NT2/D1 (cell line): ENCODE results near the gene GTF2A2.
"Not testable (repeated sequence)": the region's sequence is repeated elsewhere in the genome, so short reads cannot be mapped to it uniquely, and the experiment has no call there.

Source experiments
- DNase-seq: peaks from one replicate; pipeline ENCODE4 v3.0.0-alpha.2; 2011; ENCODE audit warnings: low read depth, low spot score
- H3K27me3 ChIP-seq: 2 replicates; pipeline ENCODE4 v1.6.0; 2011; ENCODE audit warnings: mild to moderate bottlenecking; ENCODE audit not compliant: insufficient read length, insufficient read depth
- H3K36me3 ChIP-seq: 2 replicates; pipeline ENCODE4 v1.6.1; 2011; ENCODE audit warnings: mild to moderate bottlenecking, low read length, mixed read lengths; ENCODE audit not compliant: insufficient read depth, insufficient read length
- H3K4me1 ChIP-seq: 2 replicates; pipeline ENCODE4 v1.5.1; 2011; ENCODE audit not compliant: insufficient read depth, insufficient read length
- H3K4me3 ChIP-seq: 2 replicates; pipeline ENCODE4 v1.5.1; 2011; ENCODE audit warnings: low read depth; ENCODE audit not compliant: insufficient read length
- H3K9ac ChIP-seq: 2 replicates; pipeline ENCODE4 v1.6.0; 2011; ENCODE audit warnings: low read depth; ENCODE audit not compliant: insufficient read length
- H3K9me3 ChIP-seq: 2 replicates; pipeline ENCODE4 v1.5.1; 2011; ENCODE audit warnings: mild to moderate bottlenecking, low read length; ENCODE audit not compliant: insufficient read depth
- SUZ12 ChIP-seq: IDR thresholded peaks from 2 replicates; pipeline ENCODE4 v1.6.1; 2011; ENCODE audit not compliant: insufficient read length, insufficient read depth; ENCODE audit errors: extremely low read depth
- YY1 ChIP-seq: IDR thresholded peaks from 2 replicates; pipeline ENCODE4 v1.6.1; 2011; ENCODE audit not compliant: insufficient read length, insufficient read depth
- ZNF274 ChIP-seq: IDR thresholded peaks from 2 replicates; pipeline ENCODE4 v1.6.1; 2011; ENCODE audit warnings: mild to moderate bottlenecking, low read depth, low read length

GTF2A2 gene

DNA sequence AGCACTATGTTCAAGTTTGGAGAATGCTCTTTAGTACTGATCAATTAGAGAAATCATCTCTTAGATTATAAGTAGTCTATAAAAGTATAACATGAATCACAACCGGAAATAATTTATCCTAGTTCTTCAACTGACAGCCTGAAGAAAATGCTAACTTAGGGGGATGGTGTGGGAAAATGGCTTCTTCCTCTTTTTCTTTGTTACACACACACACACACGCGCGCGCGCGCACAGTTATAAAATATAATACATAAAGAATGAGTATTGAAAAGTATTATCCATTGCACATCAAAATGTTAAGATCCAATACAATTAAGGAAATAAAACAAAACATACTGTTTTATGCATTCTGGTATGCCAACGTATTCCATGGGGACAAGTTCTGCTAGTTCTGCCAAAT, 11.2 kb upstream of the GTF2A2 start:
- H3K36me3 ChIP-seq = peaks cover 73% of the 10 kb centered on the region
- no peak overlapping the region for H3K4me3 ChIP-seq
- H3K9me3 ChIP-seq = no peaks in the 10 kb centered on the region
- TF ChIP-seq SUZ12 (no peak), ZNF274 (no peak), YY1 (no peak)
- H3K4me1 ChIP-seq = no peaks in the 10 kb centered on the region
- H3K27me3 ChIP-seq = no peaks in the 10 kb centered on the region
- no peak overlapping the region for H3K9ac ChIP-seq
- DNase-seq = no peak

- Histone ChIP-seq H3K36me3 (peaks cover 46% of the 10 kb centered on the region), H3K9ac (no peak overlapping the region), H3K9me3 (no peaks in the 10 kb centered on the region), H3K4me3 (no peak overlapping the region), H3K4me1 (no peaks in the 10 kb centered on the region), H3K27me3 (no peaks in the 10 kb centered on the region)
- DNase-seq = no peak
- TF ChIP-seq ZNF274 = no peak
- no peak for TF ChIP-seq SUZ12
- TF ChIP-seq YY1 = no peak
Observed at GRCh38 chr15:59662260-59662659, 4.9 kb upstream of the GTF2A2 start.

- DNase-seq = no peak
- TF ChIP-seq SUZ12 (no peak), ZNF274 (no peak), YY1 (no peak)
- peaks cover 44% of the 10 kb centered on the region for H3K36me3 ChIP-seq
Observed at GRCh38 chr15:59659366-59659765, 2.1 kb upstream of the GTF2A2 start.

GRCh38 chr15:59657635-59658125, 365 bp upstream of the GTF2A2 start:
- H3K9ac ChIP-seq = no peak overlapping the region
- H3K9me3 ChIP-seq = no peaks in the 10 kb centered on the region
- H3K27me3 ChIP-seq = no peaks in the 10 kb centered on the region
- no peak for DNase-seq
- H3K4me3 ChIP-seq = peak overlapping the region; percentile 87
- H3K4me1 ChIP-seq = no peaks in the 10 kb centered on the region
- H3K36me3 ChIP-seq = peaks cover 48% of the 10 kb centered on the region
- TF ChIP-seq ZNF274 (no peak), YY1 (no peak), SUZ12 (no peak)

More at GRCh38 chr15:59659366-59659765, 2.1 kb upstream of the GTF2A2 start:
- Histone ChIP-seq H3K27me3 (no peaks in the 10 kb centered on the region), H3K9ac (no peak overlapping the region), H3K4me3 (no peak overlapping the region), H3K4me1 (no peaks in the 10 kb centered on the region), H3K9me3 (no peaks in the 10 kb centered on the region)

DNA sequence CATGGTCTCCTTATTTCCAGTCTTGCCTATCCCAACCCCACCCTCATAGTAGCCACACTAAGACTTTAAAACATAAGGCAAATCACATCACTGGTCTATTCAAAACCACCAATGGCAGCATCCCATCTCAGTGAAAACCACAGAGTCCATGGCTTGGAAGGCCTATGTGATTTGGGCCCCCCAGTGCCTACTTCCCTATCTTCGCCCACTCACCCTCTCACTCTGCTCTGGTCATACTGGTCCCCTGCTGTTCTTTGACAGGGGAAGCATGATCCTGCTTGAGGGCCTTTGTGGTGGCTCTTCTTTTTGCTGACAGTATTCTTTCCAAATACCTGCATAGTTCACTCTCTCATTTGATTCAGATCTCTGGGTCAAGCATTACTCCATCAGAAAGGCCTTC, 3.3 kb downstream of the GTF2A2 start:
- Histone ChIP-seq H3K27me3 (no peaks in the 10 kb centered on the region), H3K4me1 (no peaks in the 10 kb centered on the region), H3K4me3 (no peak overlapping the region), H3K9me3 (no peaks in the 10 kb centered on the region; the same call in 1 of the 2 replicates), H3K9ac (no peak overlapping the region), H3K36me3 (peaks cover 63% of the 10 kb centered on the region)
- DNase-seq = no peak
- TF ChIP-seq ZNF274 (no peak), YY1 (no peak), SUZ12 (no peak)

DNA sequence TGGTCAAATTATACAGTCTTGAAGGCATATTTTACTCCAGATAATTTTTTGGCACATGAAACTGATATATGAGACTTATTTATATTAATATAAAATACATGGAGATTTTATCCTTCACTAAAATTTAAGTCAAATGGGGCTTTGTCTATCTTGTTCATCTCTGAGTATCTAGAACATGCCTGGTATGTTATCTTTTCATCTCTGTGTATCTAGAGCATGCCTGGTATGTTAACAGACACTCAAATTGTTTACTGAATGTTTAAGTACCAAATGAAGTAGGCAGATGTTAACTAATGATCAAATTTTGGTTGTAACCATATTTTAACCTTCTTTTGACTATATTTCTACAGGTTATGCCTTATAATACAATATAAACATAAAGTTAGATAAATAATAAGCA, 7.7 kb downstream of the GTF2A2 start:
- Histone ChIP-seq H3K9me3 (no peaks in the 10 kb centered on the region; the same call in 1 of the 2 replicates), H3K4me3 (no peak overlapping the region), H3K36me3 (peaks cover 91% of the 10 kb centered on the region), H3K27me3 (no peaks in the 10 kb centered on the region), H3K9ac (no peak overlapping the region), H3K4me1 (no peaks in the 10 kb centered on the region)
- TF ChIP-seq YY1 = no peak
- no peak for TF ChIP-seq SUZ12
- no peak for TF ChIP-seq ZNF274
- no peak for DNase-seq

GRCh38 chr15:59647085-59647484, 10.2 kb downstream of the GTF2A2 start:
- DNase-seq = no peak
- TF ChIP-seq ZNF274 = no peak
- TF ChIP-seq YY1 = no peak
- no peaks in the 10 kb centered on the region for H3K4me1 ChIP-seq
- H3K9me3 ChIP-seq = no peaks in the 10 kb centered on the region; the same call in 1 of the 2 replicates
- H3K36me3 ChIP-seq = peaks cover 82% of the 10 kb centered on the region
- H3K4me3 ChIP-seq = no peak overlapping the region
- no peaks in the 10 kb centered on the region for H3K27me3 ChIP-seq
- H3K9ac ChIP-seq = no peak overlapping the region

DNA sequence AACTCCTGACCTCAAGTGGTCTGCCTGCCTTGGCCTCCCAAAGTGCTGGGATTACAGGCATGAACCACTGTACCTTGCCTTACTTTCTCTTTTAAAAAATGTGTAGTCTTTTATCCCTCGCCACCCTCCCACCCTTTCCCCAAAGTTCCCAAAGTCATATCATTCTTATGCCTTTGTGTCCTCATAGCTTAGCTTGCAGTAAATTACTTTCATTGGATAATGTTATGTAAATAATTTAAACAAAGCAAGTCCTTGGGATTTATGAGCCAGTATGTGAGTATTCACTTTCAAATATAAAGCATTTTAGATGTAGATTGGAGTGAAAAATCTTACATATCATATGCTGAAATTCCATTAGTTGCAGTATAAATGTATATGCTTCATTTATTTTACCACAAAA, 11.0 kb downstream of the GTF2A2 start:
- Histone ChIP-seq H3K4me1 (no peaks in the 10 kb centered on the region), H3K36me3 (peaks cover 82% of the 10 kb centered on the region), H3K9ac (no peak overlapping the region), H3K9me3 (no peaks in the 10 kb centered on the region), H3K27me3 (no peaks in the 10 kb centered on the region), H3K4me3 (no peak overlapping the region)
- TF ChIP-seq SUZ12 (no peak), YY1 (no peak), ZNF274 (no peak)
- no peak for DNase-seq

DNA sequence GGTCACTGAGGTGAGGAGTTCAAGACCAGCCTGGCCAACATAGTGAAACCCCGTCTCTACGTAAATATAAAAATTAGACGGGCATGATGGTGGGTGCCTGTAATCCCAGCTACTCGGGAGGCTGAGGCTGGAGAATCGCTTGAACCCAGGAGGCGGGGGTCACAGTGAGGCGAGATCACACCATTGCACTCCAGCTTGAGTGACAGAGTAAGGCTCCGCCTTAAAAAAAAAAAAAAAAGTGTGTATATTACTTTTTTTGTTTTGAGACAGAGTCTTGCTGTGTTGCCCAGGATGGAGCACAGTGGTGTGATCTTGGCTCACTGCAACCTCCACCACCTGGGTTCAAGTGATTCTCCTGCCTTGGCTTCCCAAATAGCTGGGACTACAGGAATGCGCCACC, 11.5 kb downstream of the GTF2A2 start:
- H3K27me3 ChIP-seq, H3K4me1 ChIP-seq, H3K4me3 ChIP-seq, H3K9me3 ChIP-seq, H3K9ac ChIP-seq, DNase-seq: not testable (repeated sequence)
- H3K36me3 ChIP-seq = peaks cover 82% of the 10 kb centered on the region
